Fibroblast of peridontal ligament (primary cell): ENCODE measurements around the gene RAD23A.
"Not testable (repeated sequence)": the region's sequence is repeated elsewhere in the genome, so short reads cannot be mapped to it uniquely, and the experiment has no call there.

ENCODE experiments used
- DNase-seq: peaks from one replicate; pipeline ENCODE4 v3.0.0-alpha.2; 2010; ENCODE audit errors: extremely low read depth

The RAD23A gene

DNA sequence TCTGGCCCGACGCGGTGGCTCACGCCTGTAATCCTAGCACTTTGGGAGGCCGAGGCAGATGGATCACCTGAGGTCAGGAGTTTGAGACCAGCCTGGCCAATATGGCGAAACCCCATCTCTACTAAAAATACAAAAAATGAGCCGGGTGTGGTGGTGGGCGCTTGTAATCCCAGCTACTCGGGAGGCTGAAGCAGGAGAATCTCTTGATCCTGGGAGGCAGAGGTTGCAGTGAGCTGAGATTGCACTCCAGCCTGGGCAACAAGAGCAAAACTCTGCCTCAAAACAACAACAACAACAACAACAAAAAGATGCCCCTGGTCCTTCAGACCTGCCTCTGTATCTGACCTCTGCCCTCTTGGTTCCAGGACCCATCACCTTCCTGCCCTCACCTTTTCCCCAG, 9.9 kb downstream of the RAD23A start:
- DNase-seq = not testable (repeated sequence)

DNA sequence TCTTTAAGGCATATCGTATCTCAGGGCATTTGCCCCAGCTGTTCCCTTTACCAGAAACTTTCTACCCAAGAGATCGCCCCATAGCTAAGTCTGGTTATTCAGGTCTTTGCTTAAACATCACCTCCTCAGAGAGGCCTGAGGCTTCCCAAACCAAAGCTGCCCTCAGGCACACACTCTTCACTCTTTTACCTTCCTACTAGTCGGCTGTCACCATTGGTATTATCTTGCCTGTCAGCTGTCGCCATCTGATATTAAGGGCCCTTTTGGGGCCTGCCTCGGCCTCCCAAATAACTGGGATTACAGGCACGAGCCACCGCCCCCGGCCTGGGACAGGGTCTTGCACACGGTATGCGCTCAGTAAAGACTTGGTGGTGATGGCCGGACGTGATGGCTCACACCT, 10.3 kb downstream of the RAD23A start:
- no peak for DNase-seq

DNA sequence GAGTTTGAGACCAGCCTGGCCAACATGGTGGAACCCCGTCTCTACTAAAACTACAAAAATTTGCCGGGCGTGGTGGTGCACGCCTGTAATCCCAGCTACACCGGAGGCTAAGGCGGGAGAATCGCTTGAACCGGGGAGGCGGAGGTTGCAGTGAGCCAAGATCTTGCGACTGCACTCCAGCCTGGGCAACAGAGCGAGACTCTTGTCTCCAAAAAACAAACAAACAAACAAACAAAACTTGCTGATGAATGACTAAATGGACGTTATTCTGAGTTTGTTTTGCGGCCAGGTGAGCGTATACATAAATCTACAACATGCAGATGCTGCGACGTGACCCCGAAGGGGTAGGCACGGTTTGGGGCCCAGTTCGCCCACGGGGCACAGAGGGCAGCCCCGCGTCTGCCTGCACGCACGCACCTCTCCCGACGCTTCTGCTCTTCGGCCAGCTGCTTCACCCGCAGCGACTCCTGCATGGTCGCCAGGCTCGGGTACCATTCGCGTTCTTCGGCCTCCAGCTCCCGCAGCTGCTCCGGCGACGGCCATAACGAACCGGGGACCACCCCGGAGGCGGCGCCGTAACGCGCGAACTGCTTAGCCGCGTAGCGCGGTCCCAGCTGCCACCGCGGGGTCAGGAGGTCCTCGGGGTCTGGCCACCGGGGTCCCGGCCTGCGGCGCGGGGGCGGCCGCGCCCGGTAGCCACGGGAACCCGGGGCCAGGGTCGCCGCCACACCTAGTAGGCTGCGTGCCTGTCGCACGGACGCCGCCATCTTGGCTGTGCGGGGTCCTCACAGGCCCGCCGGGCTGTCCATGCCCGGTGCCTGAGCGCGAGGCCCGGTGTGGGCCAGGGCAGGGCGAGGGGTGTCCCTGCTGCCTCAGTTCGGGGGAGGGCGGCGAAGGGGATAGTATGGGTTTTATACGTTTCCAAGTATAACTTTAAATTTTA, 11.1 kb downstream of the RAD23A start, which contains the start of gene GADD45GIP1:
GADD45GIP1 (minus strand) TSS at position 778 of the 943 bp plus-strand sequence; CDS start at position 767, 11 bp downstream.
- peak; percentile 67 for DNase-seq

DNA sequence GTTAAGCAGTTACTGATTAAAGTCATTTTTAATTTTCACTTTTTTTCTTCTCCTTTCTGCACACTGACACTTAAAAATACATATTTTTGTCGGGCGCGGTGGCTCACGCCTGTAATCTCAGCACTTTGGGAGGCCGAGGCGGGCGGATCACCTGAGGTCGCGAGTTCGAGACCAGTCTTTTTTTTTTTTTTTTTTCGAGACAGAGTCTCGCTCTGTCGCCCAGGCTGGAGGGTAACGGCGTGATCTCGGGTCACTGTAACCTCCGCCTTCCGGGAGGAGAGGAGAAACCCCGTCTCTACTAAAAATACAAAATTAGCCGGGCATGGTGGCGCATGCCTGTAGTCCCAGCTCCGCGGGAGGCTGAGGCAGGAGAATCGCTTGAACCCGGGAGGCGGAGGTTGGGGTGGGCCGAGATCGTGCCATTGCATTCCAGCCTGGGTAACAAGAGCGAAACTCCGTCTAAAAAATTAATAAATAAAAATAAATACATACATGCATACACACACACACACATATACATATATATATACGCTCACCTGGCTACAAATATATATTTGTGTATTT, 11.8 kb downstream of the RAD23A start:
- DNase-seq = not testable (repeated sequence)

DNA sequence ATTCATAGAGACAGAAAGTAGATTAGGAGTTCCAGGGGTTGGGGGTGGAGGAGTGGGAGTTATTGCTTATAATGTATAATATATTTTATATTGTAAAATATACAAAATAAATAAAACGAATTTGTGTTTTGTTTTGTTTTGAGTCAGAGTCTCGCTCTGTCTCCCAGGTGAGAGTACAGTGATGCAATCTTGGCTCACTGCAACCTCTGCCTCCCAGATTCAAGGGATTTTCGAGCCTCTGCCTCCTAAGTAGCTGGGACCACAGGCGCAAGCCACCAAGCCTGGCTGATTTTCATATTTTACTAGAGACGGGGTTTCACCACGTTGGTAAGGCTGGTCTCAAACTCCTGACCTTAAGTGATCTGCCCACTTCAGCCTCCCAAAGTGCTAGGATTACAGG, 13.8 kb downstream of the RAD23A start:
- no peak for DNase-seq

DNA sequence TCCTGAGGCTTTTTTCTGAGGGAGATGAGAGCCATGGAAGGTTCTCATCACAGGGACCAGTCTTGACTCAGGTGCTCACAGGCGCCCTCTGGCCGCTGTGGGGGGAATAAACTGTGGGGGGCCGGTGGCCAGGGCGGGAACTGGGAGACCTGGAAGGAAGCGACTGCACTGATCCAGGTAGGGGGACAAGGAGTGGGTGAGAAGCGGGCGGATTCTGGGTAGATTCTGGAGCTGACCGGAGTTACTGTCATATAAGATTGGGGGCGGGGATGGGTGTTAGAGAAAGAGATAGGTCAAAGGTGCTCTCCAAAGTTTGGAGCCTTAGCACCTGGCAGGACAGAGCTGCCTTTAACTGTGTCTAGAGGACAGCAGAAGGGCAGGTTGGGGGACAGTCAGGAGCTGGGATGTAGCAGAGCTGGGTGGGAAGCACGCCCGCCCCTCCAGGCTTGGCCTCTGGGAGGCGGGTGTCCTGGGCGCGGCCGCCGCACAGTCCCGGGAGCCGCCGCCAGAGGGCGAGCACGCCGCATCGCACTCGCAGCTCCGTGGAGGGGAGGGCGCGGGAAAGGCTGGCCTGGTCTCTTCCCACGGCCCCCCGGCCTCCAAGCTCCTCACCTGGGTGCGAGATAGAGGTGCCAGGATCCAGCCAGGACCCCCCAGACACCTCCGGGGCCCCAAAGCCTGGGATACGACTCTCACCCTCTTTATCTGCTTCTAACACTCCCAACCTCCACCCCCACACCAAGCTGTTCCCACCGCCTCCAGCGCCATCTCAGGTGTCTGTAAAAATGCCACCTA, 19.6 kb downstream of the RAD23A start:
- peak; percentile 58 for DNase-seq

DNA sequence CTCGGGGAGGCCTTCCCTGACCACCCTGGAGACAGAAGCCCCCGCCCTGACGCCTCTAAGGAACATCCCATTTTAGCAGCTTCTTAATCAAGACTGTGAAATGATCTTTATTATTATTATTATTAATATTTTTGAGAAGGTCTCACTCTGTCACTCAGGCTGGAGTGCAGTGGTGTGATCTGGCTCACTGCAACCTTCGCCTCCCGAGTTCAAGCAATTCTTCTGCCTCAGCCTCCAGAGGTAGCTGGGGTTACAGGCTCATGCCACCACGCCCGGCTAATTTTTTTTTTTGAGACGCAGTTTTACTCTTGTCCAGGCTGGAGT, 20.1 kb downstream of the RAD23A start:
- DNase-seq = no peak

DNA sequence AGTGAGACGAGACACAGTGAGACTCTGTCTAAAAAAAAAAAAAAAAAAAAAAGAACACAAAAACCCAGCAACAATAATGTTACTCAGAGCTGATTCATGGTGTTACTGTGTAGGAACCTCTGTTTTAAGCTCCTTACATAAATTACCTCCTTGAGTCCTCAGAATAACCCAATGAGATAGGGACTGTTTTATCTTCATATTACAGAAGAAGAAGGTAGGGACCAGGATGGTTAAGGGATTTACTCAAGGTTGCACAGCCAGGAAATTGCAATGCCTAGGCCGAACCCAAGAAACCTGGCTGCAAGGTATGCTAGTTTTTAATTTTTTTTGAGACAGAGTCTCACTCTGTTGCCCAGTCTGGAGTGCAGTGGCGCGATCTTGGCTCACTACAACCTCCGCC, 22.2 kb downstream of the RAD23A start:
- DNase-seq = no peak

DNA sequence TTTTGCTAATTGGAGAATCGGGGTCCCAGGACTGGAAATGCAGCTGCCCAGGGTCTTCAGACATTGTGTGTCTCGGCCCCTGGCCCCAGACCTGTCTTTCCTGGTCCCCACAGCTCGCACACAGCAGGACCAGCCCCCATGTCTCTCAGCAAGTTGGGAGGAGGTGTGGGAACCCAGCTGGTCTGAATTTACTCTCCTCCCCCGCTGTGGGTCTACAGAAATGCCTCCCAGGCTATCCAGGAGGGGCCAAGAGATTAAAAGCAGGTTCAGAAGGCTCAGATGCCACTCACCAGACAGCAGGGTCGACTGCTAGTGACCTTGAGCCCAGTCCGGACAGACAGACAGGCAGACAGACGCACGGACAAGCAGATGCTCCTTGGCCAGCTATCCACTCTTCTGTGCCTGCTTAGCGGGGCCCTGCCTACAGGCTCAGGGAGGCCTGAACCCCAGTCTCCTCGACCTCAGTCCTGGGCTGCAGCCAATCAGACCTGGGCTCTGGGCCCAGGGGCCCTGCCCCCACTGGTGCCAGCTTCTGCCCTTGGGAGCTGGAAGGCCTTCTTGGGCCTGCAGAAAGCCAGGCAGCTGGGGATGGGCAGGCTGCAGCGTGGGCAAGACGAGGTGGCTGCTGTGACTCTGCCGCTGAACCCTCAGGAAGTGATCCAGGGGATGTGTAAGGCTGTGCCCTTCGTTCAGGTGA, 23.8 kb downstream of the RAD23A start, which contains the start of gene DAND5:
DAND5 (plus strand) TSS at position 285 of the 697 bp plus-strand sequence; CDS start at position 370, 85 bp downstream.
- no peak for DNase-seq

DNA sequence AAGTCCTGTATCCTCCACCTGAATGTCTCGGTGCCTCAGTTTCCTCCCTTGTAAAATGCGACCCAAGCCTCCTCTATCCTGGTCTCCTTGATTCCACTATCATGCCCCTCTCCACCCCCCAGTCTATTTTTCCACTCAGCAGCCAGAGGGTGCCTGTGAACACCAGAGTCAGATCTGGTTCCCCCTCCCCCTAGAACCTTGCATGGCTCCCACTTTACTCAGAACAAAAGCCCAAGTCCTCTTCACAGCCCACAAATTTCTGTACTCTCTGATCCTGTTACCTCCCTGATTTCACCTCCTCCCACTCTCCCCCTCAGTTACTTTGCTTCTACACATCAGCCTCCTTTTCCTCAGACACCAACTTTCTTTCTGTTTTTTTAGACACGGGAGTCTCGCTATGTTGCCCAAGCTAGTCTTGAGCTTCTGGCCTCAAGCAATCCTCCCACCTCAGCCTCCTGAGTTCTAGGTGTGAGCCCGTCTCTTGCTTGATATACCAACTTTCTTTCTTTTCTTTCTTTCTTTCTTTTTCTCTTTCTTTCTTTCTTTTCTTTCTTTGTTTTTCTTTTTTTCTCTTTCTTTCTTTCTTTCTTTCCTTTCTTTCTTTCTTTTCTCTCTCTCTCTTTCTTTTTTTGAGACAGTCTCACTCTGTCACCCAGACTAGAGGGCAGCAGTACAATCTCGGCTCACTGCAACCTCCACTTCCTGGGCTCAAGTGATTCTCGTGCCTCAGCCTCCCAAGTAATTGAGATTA, 24.6 kb downstream of the RAD23A start:
- no peak for DNase-seq

DNA sequence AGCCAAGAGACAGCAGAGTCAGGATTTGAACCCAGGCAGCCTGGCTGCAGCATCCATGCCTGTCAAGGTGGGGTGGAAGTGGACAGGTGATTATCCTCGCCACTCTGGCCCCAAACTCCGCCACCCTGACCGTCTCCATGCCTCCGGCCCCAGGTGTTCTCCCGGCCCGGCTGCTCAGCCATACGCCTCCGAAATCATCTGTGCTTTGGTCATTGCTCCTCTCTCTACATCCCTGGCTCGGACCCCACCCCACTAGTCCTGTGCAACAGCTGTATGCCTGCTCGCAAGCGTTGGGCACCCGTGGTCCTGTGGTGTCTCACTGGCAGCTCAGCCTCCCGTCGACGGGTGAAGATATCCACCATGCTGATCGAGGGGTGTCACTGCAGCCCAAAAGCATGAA, 27.6 kb downstream of the RAD23A start:
- DNase-seq = no peak

DNA sequence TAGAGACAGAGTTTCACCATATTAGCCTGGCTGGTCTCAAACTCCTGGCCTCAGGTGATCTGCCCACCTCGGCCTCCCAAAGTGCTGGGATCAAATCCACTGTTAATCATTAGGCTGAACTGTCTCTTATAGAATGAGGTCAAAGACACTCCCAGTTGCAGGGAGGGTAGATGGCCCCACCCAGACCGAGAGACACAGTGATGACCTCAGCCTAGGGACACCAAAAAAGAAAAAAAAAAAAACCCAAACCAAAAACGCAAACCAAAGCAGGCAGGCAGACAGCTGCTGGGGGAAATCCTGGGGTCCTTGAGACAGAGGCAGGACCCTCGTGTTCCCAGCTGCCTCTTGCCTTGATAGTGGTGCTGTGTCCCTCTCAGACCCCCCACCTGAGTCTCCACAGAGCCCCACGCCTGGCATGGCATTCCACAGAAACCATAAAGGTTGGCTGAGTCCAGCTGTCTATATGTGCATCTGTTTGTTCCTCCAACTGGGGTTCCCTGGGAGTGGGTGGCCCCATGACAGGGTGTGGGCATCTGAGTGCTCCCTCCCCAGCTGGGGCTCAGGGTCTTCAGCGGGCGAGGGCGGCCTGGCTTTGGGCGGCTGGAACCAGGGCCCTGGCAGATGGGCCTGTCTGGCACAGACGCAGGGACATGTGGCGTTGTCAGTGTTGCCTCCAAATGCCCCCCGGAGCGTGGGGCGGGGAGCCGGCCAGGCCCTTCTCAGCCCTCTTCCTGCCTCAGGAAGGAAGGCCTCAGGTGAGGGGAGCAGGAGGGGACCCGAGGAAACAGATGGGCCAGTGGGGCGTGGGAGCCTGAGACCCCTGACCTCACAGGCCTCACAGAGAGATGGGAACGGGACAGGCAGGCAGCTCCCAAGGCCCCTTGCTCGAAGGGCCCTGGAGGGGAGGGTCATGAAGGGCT, 28.9 kb downstream of the RAD23A start:
- DNase-seq = no peak

DNA sequence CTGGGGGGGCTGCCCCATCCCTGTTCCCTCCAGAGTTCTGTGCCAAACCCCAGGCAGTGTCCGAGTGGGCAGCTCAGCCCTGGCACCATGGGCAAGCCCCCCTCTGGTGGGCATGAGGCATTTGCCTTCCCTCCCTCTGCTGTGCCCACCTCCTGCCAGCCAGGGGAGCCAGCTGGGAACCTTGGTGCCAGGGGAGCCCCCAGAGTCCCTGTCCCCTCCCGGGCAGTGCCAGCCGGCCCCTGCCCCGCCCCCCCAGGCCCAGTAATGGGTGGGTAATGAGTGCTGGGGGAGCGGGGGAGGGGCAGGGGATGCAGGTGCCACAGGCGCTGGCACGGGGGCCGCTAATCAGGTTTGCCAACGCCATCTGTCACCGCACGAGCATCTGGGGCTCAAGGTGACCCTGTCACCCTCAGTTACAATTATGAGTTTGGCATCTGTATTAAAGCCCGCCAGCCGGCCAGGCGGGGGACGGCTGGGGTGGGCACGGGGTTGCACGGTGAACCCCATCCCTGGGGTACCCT, 29.6 kb downstream of the RAD23A start:
- DNase-seq = no peak

DNA sequence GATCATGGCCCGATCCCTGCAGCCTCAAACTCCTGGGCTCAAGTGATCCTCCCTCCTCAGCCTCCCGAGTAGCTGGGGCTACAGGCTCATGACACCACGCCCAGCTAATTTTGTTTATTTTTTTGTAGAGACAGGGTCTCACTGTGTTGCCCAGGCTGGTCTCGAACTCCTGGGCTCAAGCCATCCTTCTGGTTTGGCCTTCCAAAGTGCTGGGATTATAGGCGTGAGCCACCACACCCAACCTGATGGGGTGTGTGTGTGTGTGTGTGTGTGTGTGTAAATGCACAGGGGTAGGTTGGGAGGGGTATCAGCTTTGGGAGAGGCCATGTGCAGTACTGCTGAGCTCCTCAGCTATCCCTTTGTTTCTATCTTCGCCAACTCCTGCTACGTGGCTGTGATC, 30.4 kb downstream of the RAD23A start:
- DNase-seq = not testable (repeated sequence)

DNA sequence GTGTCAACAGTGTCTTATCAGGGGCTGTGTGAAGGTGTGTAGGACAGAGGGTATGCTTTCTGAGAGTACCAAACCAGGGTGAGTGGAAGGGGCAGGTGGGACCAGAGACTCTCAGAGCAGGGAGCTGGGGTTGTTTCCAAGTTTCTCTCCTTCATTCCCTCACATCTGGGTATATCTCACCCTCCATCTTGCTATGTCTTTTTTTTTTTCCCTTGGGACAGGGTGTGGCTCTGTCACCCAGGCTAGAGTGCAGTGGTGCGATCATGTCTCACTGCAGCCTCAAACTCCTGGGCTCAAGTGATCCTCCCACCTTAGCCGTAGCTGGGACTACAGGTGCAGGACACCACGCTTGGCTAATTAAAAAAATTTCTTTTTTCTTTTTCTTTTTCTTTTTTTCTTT, 34.3 kb downstream of the RAD23A start:
- DNase-seq = no peak

DNA sequence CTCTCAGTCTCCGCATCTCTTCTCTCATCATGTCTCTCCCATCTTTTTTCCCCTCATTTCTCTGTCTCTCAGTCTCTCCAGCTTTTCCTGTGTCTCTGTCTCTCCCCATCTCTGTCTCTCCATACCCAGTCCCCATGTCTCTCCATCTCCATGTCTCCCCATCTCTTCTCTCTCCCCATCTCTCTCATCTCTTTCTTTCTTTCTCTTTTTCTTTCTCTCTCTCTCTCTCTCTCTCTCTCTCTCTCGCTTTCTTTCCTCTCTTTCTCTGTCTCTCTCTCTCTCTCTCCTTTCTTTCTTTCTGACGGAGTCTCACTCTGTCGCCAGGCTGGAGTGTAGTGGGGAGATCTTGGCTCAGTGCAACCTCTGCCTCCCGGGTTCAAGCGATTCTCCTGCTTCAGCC, 37.0 kb downstream of the RAD23A start:
- no peak for DNase-seq

DNA sequence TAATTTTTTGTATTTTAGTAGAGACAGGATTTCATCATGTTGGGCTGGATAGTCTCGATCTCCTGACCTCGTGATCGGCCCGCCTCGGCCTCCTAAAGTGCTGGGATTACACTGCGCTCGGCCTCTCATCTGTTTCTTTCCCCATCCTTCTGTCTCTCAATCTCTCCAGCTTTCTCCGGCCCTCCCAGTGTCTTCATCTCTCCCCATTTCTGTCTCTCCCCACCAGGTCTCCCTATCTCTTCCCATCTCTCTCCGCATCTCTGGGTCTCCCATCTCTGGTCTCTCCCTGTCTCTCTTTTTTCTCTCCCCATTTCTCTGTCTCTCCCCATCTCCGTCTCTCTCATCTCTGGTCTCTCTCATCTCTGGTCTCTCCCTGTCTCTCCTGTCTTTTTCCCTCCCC, 37.4 kb downstream of the RAD23A start:
- no peak for DNase-seq

DNA sequence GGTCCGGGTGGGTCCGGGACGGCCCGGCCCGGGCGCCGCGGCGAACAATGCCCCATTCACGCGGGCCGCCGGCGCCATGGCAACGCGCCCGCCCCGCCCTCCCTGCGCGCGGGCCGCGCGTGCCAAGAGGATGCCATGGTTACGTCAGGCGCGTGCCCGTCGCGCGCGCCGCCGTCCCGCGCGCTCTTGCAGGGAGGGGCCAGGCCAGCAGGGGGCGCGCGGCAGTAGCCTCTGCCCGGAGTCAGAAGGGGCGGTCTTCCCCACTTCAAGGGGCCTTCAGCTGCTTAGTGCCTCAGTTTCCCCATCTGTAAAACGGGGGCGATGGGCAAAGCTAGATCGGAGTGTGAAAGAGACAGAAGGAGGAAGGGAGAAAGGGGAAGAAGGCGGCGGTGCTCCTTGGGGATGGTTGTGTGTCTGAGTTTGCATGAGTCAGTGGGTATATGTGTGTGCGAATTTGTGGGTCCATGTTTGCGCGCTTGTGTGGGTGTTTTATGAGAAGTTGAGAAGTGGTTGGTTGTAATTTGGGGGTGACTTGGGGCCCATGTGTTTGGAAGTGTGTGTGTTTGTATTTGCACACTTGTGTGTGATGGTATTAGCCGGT, 38.0 kb downstream of the RAD23A start:
- DNase-seq = peak; percentile 68

DNA sequence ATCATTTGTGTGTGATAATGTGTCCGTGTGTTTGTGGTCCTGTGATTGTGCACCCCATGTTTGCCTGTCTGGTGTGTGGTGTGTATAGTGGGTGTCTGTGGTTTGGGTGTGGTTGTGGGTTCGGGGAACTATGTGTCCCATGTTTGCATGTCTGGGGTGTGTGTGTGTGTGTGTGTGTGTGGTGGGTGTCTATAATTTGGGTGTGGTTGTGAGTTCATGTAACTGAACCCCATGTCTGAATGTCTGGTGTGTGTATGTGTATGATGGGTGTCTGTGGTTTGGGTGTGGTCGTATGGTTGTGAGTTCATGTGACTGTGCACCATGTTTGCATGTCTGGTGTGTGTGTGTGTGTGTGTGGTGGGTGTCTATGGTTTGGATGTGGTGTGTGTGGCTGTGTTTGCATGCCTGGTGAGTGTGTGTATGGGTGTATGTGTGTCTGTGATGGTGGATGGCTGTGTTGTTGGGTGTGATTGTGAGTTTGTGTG, 38.5 kb downstream of the RAD23A start:
- peak; percentile 32 for DNase-seq
